ENCODE data around the gene SLC18B1. TPM values are rescaled to one million over a fixed set of nuclear protein-coding genes. Genes with fewer than 3 reads are reported as not detected.
"Not testable (repeated sequence)": the region's sequence is repeated elsewhere in the genome, so short reads cannot be mapped to it uniquely, and the experiment has no call there.

The SLC18B1 gene
- total RNA-seq, 2 experiments from 2014 or later: 9.7 to 10.8 TPM

GRCh38 chr6:132812756-132813172 is 14.3 kb upstream of the SLC18B1 start:
- DNase-seq: no peak
- Mint-ChIP-seq H3K36me3 (peaks cover 37% of the 10 kb centered on the region), H3K9me3 (no peaks in the 10 kb centered on the region), H3K4me1 (peaks cover 28% of the 10 kb centered on the region), H3K4me3 (peak overlapping the region; percentile 95), H3K27me3 (peaks cover 13% of the 10 kb centered on the region), H3K27ac (peak overlapping the region; percentile 97)

- peak overlapping the region; percentile 95 for H3K4me3 Mint-ChIP-seq
- peaks cover 32% of the 10 kb centered on the region for H3K36me3 Mint-ChIP-seq
- H3K9me3 Mint-ChIP-seq: no peaks in the 10 kb centered on the region
- H3K27me3 Mint-ChIP-seq: peaks cover 13% of the 10 kb centered on the region
- H3K4me1 Mint-ChIP-seq: peaks cover 23% of the 10 kb centered on the region
- peak overlapping the region; percentile 97 for H3K27ac Mint-ChIP-seq
- no peak for DNase-seq
These were observed 13.9 kb upstream of the SLC18B1 start for GRCh38 chr6:132812255-132812732.

- Mint-ChIP-seq H3K36me3 (peaks cover 22% of the 10 kb centered on the region), H3K9me3 (no peaks in the 10 kb centered on the region), H3K27me3 (peaks cover 13% of the 10 kb centered on the region), H3K4me1 (peaks cover 15% of the 10 kb centered on the region), H3K27ac (no peak overlapping the region), H3K4me3 (no peak overlapping the region)
- DNase-seq: no peak
These were observed 12.8 kb upstream of the SLC18B1 start for GRCh38 chr6:132811276-132811675.

- Mint-ChIP-seq H3K27me3 (no peaks in the 10 kb centered on the region), H3K4me1 (peaks cover 1% of the 10 kb centered on the region), H3K4me3 (no peak overlapping the region), H3K9me3 (no peaks in the 10 kb centered on the region), H3K27ac (no peak overlapping the region), H3K36me3 (peaks cover 4% of the 10 kb centered on the region)
- no peak for DNase-seq
These were observed 7.1 kb upstream of the SLC18B1 start for GRCh38 chr6:132805548-132805947.

GRCh38 chr6:132804251-132804650 is 5.8 kb upstream of the SLC18B1 start:
- DNase-seq: no peak
- Mint-ChIP-seq H3K4me1 (peaks cover 1% of the 10 kb centered on the region), H3K27me3 (no peaks in the 10 kb centered on the region), H3K36me3 (peaks cover 4% of the 10 kb centered on the region), H3K4me3 (no peak overlapping the region), H3K27ac (no peak overlapping the region), H3K9me3 (no peaks in the 10 kb centered on the region)

GRCh38 chr6:132800656-132801055 is 2.2 kb upstream of the SLC18B1 start:
- H3K4me3 Mint-ChIP-seq: no peak overlapping the region

GRCh38 chr6:132798869-132799538 is 567 bp upstream of the SLC18B1 start:
- DNase-seq: peak; percentile 72
- peaks cover 16% of the 10 kb centered on the region for H3K36me3 Mint-ChIP-seq
- H3K4me3 Mint-ChIP-seq: no peak overlapping the region
- H3K27ac Mint-ChIP-seq: no peak overlapping the region
- H3K9me3 Mint-ChIP-seq: no peaks in the 10 kb centered on the region
- no peaks in the 10 kb centered on the region for H3K27me3 Mint-ChIP-seq
- peaks cover 8% of the 10 kb centered on the region for H3K4me1 Mint-ChIP-seq

More at GRCh38 chr6:132800656-132801055, 2.2 kb upstream of the SLC18B1 start:
- Mint-ChIP-seq H3K9me3 (no peaks in the 10 kb centered on the region), H3K27ac (no peak overlapping the region), H3K36me3 (peaks cover 11% of the 10 kb centered on the region), H3K27me3 (no peaks in the 10 kb centered on the region), H3K4me1 (peaks cover 5% of the 10 kb centered on the region)
- no peak for DNase-seq

GRCh38 chr6:132795461-132795860 is 3.0 kb downstream of the SLC18B1 start:
- no peak for DNase-seq
- no peak overlapping the region for H3K27ac Mint-ChIP-seq
- H3K4me3 Mint-ChIP-seq: no peak overlapping the region
- H3K36me3 Mint-ChIP-seq: peaks cover 23% of the 10 kb centered on the region
- no peaks in the 10 kb centered on the region for H3K27me3 Mint-ChIP-seq
- peaks cover 13% of the 10 kb centered on the region for H3K4me1 Mint-ChIP-seq
- H3K9me3 Mint-ChIP-seq: no peaks in the 10 kb centered on the region

- peaks cover 20% of the 10 kb centered on the region for H3K4me1 Mint-ChIP-seq
- H3K36me3 Mint-ChIP-seq: peaks cover 39% of the 10 kb centered on the region
- H3K4me3 Mint-ChIP-seq: no peak overlapping the region
- no peaks in the 10 kb centered on the region for H3K27me3 Mint-ChIP-seq
- no peak overlapping the region for H3K27ac Mint-ChIP-seq
- H3K9me3 Mint-ChIP-seq: no peaks in the 10 kb centered on the region
- no peak for DNase-seq
These were observed 5.9 kb downstream of the SLC18B1 start for GRCh38 chr6:132792510-132792909.

GRCh38 chr6:132790450-132790849 is 8.0 kb downstream of the SLC18B1 start:
- peaks cover 17% of the 10 kb centered on the region for H3K4me1 Mint-ChIP-seq
- H3K4me3 Mint-ChIP-seq: no peak overlapping the region
- DNase-seq: no peak
- H3K36me3 Mint-ChIP-seq: peaks cover 36% of the 10 kb centered on the region
- no peak overlapping the region for H3K27ac Mint-ChIP-seq
- H3K27me3 Mint-ChIP-seq: no peaks in the 10 kb centered on the region
- H3K9me3 Mint-ChIP-seq: no peaks in the 10 kb centered on the region

- Mint-ChIP-seq H3K36me3 (peaks cover 35% of the 10 kb centered on the region), H3K27ac (peak overlapping the region; percentile 1), H3K4me3 (no peak overlapping the region), H3K9me3 (no peaks in the 10 kb centered on the region), H3K4me1 (peaks cover 16% of the 10 kb centered on the region), H3K27me3 (no peaks in the 10 kb centered on the region)
- DNase-seq: no peak
These were observed 9.1 kb downstream of the SLC18B1 start for GRCh38 chr6:132789396-132789776.

- H3K9me3 Mint-ChIP-seq: no peaks in the 10 kb centered on the region
- peaks cover 14% of the 10 kb centered on the region for H3K4me1 Mint-ChIP-seq
- H3K36me3 Mint-ChIP-seq: peaks cover 37% of the 10 kb centered on the region
- no peak overlapping the region for H3K27ac Mint-ChIP-seq
- no peak for DNase-seq
- H3K4me3 Mint-ChIP-seq: no peak overlapping the region
- H3K27me3 Mint-ChIP-seq: no peaks in the 10 kb centered on the region
These were observed 9.6 kb downstream of the SLC18B1 start for GRCh38 chr6:132788658-132789395.

- H3K36me3 Mint-ChIP-seq: peaks cover 30% of the 10 kb centered on the region
- no peak for DNase-seq
- no peak overlapping the region for H3K27ac Mint-ChIP-seq
- H3K4me1 Mint-ChIP-seq: peaks cover 10% of the 10 kb centered on the region
- no peaks in the 10 kb centered on the region for H3K27me3 Mint-ChIP-seq
- no peak overlapping the region for H3K4me3 Mint-ChIP-seq
- no peaks in the 10 kb centered on the region for H3K9me3 Mint-ChIP-seq
These were observed 12.5 kb downstream of the SLC18B1 start for GRCh38 chr6:132785936-132786335.

- H3K36me3 Mint-ChIP-seq: peaks cover 7% of the 10 kb centered on the region
- H3K27me3 Mint-ChIP-seq: no peaks in the 10 kb centered on the region
- no peaks in the 10 kb centered on the region for H3K9me3 Mint-ChIP-seq
- no peak overlapping the region for H3K27ac Mint-ChIP-seq
- no peak overlapping the region for H3K4me3 Mint-ChIP-seq
- no peaks in the 10 kb centered on the region for H3K4me1 Mint-ChIP-seq
- DNase-seq: no peak
These were observed 17.6 kb downstream of the SLC18B1 start for GRCh38 chr6:132780770-132781371.

- not testable (repeated sequence) for DNase-seq, H3K4me1 Mint-ChIP-seq, H3K4me3 Mint-ChIP-seq, H3K9me3 Mint-ChIP-seq, H3K27me3 Mint-ChIP-seq, H3K27ac Mint-ChIP-seq, H3K36me3 Mint-ChIP-seq
These were observed 20.6 kb downstream of the SLC18B1 start for GRCh38 chr6:132777881-132778280.

All from activated naive CD8-positive, alpha-beta T cell treated with anti-CD3 and anti-CD28 coated beads for 36 hours (primary cell).